NCI-H128 (cell line): Measurements from ENCODE around the gene CYFIP2.

Experiments used
- DNase-seq: peaks from one replicate; lab custom pipeline; 2025; ENCODE audit not compliant: unreplicated experiment; lab: John Stamatoyannopoulos, UW

CYFIP2 gene

GRCh38 chr5:157356576-157356975 is 90.7 kb downstream of the CYFIP2 start:
- DNase-seq: no peak

GRCh38 chr5:157357823-157358222 is 91.9 kb downstream of the CYFIP2 start:
- DNase-seq: no peak

- no peak for DNase-seq
Observed at GRCh38 chr5:157358871-157359270, 92.9 kb downstream of the CYFIP2 start.

- DNase-seq: no peak
Observed at GRCh38 chr5:157359356-157360055, 93.6 kb downstream of the CYFIP2 start.

- DNase-seq: no peak
Observed at GRCh38 chr5:157362012-157362411, 96.1 kb downstream of the CYFIP2 start.

GRCh38 chr5:157362502-157362901 is 96.6 kb downstream of the CYFIP2 start:
- no peak for DNase-seq

GRCh38 chr5:157362982-157363381 is 97.1 kb downstream of the CYFIP2 start:
- no peak for DNase-seq

GRCh38 chr5:157365732-157366131 is 99.8 kb downstream of the CYFIP2 start:
- no peak for DNase-seq

- no peak for DNase-seq
Observed at GRCh38 chr5:157366741-157367674, 101.1 kb downstream of the CYFIP2 start.

- no peak for DNase-seq
Observed at GRCh38 chr5:157369507-157369906, 103.6 kb downstream of the CYFIP2 start.

GRCh38 chr5:157370967-157371366 is 105.0 kb downstream of the CYFIP2 start:
- no peak for DNase-seq

- no peak for DNase-seq
Observed at GRCh38 chr5:157371655-157372471, 105.9 kb downstream of the CYFIP2 start.

- DNase-seq: no peak
Observed at GRCh38 chr5:157372472-157372822, 106.5 kb downstream of the CYFIP2 start.

GRCh38 chr5:157378509-157378908 is 112.6 kb downstream of the CYFIP2 start:
- no peak for DNase-seq

- DNase-seq: no peak
Observed at GRCh38 chr5:157379983-157380382, 114.1 kb downstream of the CYFIP2 start.

- no peak for DNase-seq
Observed at GRCh38 chr5:157381746-157382145, 115.8 kb downstream of the CYFIP2 start.

GRCh38 chr5:157382996-157383800 is 117.3 kb downstream of the CYFIP2 start:
- DNase-seq: no peak

GRCh38 chr5:157384971-157385709 is 119.2 kb downstream of the CYFIP2 start:
- DNase-seq: no peak

- DNase-seq: no peak
Observed at GRCh38 chr5:157387041-157387563, 121.2 kb downstream of the CYFIP2 start.

GRCh38 chr5:157387683-157388093 is 121.8 kb downstream of the CYFIP2 start:
- DNase-seq: no peak
